HFF-Myc (cell line): Measurements from ENCODE around the gene NOL4L.
"Not testable (repeated sequence)": the region's sequence is repeated elsewhere in the genome, so short reads cannot be mapped to it uniquely, and the experiment has no call there.

Source experiments
- DNase-seq: peaks from one replicate; pipeline ENCODE4 v3.0.0-alpha.2; 2011; ENCODE audit warnings: low read depth; ENCODE audit errors: extremely low read depth
- H3K4me3 ChIP-seq: replicated peaks from 2 replicates; pipeline ENCODE4 v1.5.1; 2011; ENCODE audit warnings: low read depth, mild to moderate bottlenecking, control low read depth, low read length
- TF ChIP-seq, protein P1 (sequence below): IDR thresholded peaks from 2 replicates; pipeline ENCODE4 v1.5.1; 2012; ENCODE audit warnings: mild to moderate bottlenecking, low read depth, low read length, control low read depth; ENCODE audit errors: missing control alignments

The NOL4L gene

DNA sequence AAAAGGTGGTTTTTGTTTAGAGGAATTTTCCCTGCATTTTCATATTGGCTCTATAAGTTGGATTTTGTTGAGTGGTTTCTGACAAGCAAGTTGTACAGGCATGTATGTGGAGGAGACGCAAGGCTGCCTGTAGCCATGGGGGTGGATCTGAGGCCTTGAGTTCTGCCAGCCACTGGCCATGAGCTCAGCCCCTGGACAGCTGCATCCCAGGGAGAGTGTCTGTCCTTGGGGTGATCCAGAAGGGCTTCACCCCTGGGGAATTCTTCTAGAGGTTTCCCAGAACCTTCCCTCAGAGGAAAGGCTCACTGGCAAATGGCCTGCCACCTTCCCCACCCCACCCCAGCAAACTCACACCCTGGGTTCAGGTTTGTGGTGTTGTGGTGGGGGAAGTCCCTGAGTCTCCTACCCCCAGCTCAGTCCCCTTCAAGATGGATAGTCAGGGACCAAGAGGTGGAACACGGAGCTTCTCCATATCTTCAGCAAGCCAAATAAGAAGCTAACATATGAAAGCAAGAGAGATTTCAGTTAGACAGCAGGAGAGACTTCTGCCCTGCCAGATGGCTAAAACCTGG, 11.6 kb upstream of the NOL4L start:
- DNase-seq, result no peak
- TF ChIP-seq, protein P1, sequence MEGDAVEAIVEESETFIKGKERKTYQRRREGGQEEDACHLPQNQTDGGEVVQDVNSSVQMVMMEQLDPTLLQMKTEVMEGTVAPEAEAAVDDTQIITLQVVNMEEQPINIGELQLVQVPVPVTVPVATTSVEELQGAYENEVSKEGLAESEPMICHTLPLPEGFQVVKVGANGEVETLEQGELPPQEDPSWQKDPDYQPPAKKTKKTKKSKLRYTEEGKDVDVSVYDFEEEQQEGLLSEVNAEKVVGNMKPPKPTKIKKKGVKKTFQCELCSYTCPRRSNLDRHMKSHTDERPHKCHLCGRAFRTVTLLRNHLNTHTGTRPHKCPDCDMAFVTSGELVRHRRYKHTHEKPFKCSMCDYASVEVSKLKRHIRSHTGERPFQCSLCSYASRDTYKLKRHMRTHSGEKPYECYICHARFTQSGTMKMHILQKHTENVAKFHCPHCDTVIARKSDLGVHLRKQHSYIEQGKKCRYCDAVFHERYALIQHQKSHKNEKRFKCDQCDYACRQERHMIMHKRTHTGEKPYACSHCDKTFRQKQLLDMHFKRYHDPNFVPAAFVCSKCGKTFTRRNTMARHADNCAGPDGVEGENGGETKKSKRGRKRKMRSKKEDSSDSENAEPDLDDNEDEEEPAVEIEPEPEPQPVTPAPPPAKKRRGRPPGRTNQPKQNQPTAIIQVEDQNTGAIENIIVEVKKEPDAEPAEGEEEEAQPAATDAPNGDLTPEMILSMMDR, result no peak
- H3K4me3 ChIP-seq, result no peak overlapping the region

- H3K4me3 ChIP-seq, result no peak overlapping the region
- TF ChIP-seq, protein P1, result no peak
- DNase-seq, result no peak
These were observed 10.0 kb upstream of the NOL4L start for GRCh38 chr20:32595143-32595542.

DNA sequence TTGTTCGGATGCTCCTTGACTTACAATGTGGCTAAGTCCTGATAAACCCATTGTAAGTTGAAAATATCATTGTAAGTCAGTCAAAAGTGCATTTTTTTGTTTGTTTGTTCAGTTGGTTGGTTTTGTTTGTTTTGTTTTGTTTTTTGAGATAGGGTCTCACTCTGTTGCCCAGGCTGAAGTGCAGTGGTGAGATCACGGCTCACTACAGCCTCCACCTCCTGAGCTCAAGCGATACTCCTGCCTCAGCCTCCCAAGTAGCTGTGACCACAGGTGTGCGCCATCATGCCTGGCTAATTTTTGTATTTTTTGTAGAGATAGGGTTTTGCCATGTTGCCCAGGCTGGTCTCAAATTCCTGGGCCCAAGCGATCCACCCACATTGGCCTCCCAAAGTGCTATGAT, 9.5 kb upstream of the NOL4L start:
- DNase-seq, H3K4me3 ChIP-seq: not testable (repeated sequence)

DNA sequence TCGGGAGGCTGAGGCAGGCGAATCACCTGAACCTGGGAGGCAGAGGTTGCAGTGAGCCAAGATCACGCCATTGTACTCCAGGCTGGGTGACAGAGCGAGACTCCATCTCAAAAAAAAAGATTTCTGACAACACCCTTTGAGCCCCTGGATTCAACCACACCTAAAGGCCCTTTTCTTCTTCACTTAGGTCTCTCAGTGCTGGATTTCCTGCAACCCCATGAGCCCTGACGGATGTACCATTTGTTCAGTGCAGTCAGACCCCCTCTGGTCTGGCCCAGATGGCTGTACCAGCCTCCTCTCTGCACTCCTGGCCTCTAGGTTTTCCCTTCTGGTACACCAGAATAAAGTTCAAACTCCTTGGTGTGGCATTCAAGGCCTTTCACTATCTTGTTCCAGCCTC, 9.1 kb upstream of the NOL4L start:
- H3K4me3 ChIP-seq, result no peak overlapping the region
- DNase-seq, result no peak
- TF ChIP-seq, protein P1, result no peak

GRCh38 chr20:32592616-32593015, 7.5 kb upstream of the NOL4L start:
- H3K4me3 ChIP-seq, DNase-seq: not testable (repeated sequence)

DNA sequence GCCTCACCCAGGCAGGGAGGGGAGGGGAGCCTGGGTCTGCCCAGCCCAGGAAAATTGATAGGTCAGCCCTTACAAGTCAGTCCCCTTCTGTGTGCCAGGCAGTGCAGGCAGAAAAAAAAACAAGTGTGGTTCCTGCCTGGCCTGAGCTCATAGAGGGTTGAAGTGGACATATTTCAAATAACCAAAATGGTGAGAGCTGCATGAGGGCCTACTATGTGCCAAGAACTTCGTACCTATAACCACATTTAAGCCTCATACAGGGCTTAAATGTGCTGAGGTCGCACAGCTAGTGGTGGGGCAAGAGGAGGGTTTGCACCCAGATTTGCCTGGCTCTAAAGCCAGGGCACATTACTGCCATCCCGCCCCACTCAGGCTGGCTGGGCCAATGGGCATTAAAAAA, 6.9 kb upstream of the NOL4L start:
- no peak for DNase-seq
- H3K4me3 ChIP-seq, result no peak overlapping the region
- TF ChIP-seq, protein P1, result no peak

GRCh38 chr20:32589769-32590168, 4.6 kb upstream of the NOL4L start:
- H3K4me3 ChIP-seq, result no peak overlapping the region
- TF ChIP-seq, protein P1, result no peak

DNA sequence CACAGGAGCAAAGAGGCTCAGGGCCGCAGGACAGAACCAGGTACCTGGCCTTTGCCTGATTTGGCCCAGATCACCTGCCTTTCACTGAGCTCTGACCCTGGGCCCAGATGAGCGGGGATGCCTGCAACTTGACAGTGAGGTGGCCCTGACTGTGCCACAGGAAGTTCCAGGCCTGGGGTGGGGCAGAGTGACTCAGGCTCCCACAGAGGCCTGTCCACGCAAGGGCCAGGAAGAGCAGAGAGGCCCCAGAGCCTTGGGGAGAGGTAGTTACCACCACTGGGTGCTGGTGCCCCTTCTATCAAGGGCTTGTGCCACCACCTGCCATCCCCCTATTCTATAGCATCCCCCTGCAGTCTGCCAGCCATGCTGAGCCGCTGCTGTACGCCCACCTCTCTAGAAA, 4.1 kb upstream of the NOL4L start:
- H3K4me3 ChIP-seq, result no peak overlapping the region
- TF ChIP-seq, protein P1, result no peak
- DNase-seq, result no peak

More at GRCh38 chr20:32589769-32590168, 4.6 kb upstream of the NOL4L start:
- no peak for DNase-seq
